Endothelial cell of umbilical vein (primary cell): ENCODE results near the gene ANO6.

ENCODE experiments used
- EZH2 ChIP-seq: IDR thresholded peaks from 2 replicates; pipeline ENCODE4 v1.6.1; 2012; ENCODE audit warnings: borderline replicate concordance, low read depth, mild to moderate bottlenecking, moderate library complexity, low read length, inconsistent platforms; ENCODE audit not compliant: severe bottlenecking
- FOS ChIP-seq: IDR thresholded peaks from 2 replicates; pipeline ENCODE4 v1.6.1; 2011; ENCODE audit warnings: mild to moderate bottlenecking, low read length, moderate library complexity, borderline replicate concordance; ENCODE audit not compliant: insufficient read depth
- GATA2 ChIP-seq: IDR thresholded peaks from 2 replicates; pipeline ENCODE4 v1.7.0; 2011; ENCODE audit warnings: low read depth, mild to moderate bottlenecking, moderate library complexity, mixed read lengths, low read length; ENCODE audit not compliant: insufficient read length, insufficient read depth
- JUN ChIP-seq: IDR thresholded peaks from 2 replicates; pipeline ENCODE4 v1.6.1; 2011; ENCODE audit warnings: borderline replicate concordance, low read depth; ENCODE audit not compliant: insufficient read length, insufficient read depth
- MAX ChIP-seq: IDR thresholded peaks from 2 replicates; pipeline ENCODE4 v1.6.1; 2011; ENCODE audit not compliant: insufficient read depth, insufficient read length
- POLR2A ChIP-seq: IDR thresholded peaks from 2 replicates; pipeline ENCODE4 v1.6.1; 2012; ENCODE audit warnings: low read depth, mild to moderate bottlenecking, control low read depth, low read length
- POLR2AphosphoS5 ChIP-seq: IDR thresholded peaks from 2 replicates; pipeline ENCODE4 v1.6.1; 2012; ENCODE audit warnings: low read depth, mild to moderate bottlenecking, control low read depth, low read length, moderate library complexity; ENCODE audit not compliant: insufficient read depth
- TF ChIP-seq, protein P1 (sequence below), 2 donors: IDR thresholded peaks; 1 replicate in 1 of 2; 2 replicates in 1 of 2; pipeline ENCODE4 v1.5.1; 2011; ENCODE audit warnings: low read length in 2 of 2, mild to moderate bottlenecking in 2 of 2, moderate library complexity in 2 of 2, control low read depth in 1 of 2, inconsistent platforms in 1 of 2, low read depth in 1 of 2; ENCODE audit not compliant: insufficient read depth in 1 of 2; ENCODE audit errors: extremely low read depth in 1 of 2

DNA sequence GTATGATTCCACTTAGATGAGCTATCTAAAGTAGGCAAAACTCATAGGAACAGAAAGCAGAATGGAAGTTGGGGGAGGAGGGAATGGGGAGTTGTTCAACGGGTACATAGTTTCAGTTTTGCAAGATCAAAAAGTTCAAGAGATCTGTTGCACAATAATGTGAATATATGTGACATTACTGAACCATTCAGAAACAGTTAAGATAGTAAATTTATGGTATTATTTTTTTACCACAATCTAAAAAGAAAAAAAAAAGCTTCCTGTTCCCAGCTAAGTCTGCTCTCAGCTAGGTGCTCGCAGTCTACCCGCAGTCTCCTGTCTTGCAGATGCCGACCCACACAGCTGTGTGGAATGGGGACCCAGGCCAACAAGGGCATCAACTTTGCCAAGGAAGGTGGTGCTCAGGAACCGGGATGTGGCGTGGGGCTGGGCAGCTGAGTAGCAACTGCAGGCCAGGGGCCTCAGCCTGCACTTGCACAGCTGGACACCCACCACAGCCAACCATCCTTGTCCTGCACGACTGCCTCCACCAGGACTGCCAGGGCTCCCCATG is 15.3 kb upstream of the ANO6 start:
- TF ChIP-seq POLR2A = no peak
- TF ChIP-seq GATA2 = no peak
- TF ChIP-seq, protein P1, sequence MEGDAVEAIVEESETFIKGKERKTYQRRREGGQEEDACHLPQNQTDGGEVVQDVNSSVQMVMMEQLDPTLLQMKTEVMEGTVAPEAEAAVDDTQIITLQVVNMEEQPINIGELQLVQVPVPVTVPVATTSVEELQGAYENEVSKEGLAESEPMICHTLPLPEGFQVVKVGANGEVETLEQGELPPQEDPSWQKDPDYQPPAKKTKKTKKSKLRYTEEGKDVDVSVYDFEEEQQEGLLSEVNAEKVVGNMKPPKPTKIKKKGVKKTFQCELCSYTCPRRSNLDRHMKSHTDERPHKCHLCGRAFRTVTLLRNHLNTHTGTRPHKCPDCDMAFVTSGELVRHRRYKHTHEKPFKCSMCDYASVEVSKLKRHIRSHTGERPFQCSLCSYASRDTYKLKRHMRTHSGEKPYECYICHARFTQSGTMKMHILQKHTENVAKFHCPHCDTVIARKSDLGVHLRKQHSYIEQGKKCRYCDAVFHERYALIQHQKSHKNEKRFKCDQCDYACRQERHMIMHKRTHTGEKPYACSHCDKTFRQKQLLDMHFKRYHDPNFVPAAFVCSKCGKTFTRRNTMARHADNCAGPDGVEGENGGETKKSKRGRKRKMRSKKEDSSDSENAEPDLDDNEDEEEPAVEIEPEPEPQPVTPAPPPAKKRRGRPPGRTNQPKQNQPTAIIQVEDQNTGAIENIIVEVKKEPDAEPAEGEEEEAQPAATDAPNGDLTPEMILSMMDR (IDR thresholded peaks at IDR 0.05; ENCODE audit: extremely low read depth in 1 of 2, insufficient read depth in 1 of 2, low read depth in 1 of 2, low read length in 2 of 2) = no peak
- TF ChIP-seq FOS = no peak
- no peak for TF ChIP-seq EZH2
- no peak for TF ChIP-seq JUN
- TF ChIP-seq POLR2AphosphoS5 = no peak
- TF ChIP-seq MAX = no peak
